ENCODE measurements around the gene NPEPPS.
"Not testable (repeated sequence)": the region's sequence is repeated elsewhere in the genome, so short reads cannot be mapped to it uniquely, and the experiment has no call there.

- TF ChIP-seq JUN (IDR thresholded peaks at IDR 0.05; ENCODE audit: borderline replicate concordance, insufficient read depth, insufficient read length, low read depth); CTCF (IDR thresholded peaks at IDR 0.05; ENCODE audit: extremely low read depth in 1 of 2, insufficient read depth in 1 of 2, low read depth in 1 of 2, low read length in 2 of 2); MYC (IDR thresholded peaks at IDR 0.05; ENCODE audit: low read depth, low read length); MAX (IDR thresholded peaks at IDR 0.05; ENCODE audit: insufficient read depth, insufficient read length); POLR2A (IDR thresholded peaks at IDR 0.05; ENCODE audit: low read depth, low read length); POLR2AphosphoS5 (IDR thresholded peaks at IDR 0.05; ENCODE audit: insufficient read depth, low read depth, low read length); EZH2 (IDR thresholded peaks at IDR 0.05; ENCODE audit: borderline replicate concordance, low read depth, low read length, severe bottlenecking); FOS (IDR thresholded peaks at IDR 0.05; ENCODE audit: borderline replicate concordance, insufficient read depth, low read length); GATA2 (IDR thresholded peaks at IDR 0.05; ENCODE audit: insufficient read depth, insufficient read length, low read depth, low read length): not testable (repeated sequence)
Observed at GRCh38 chr17:47572561-47572960, 41.7 kb downstream of the NPEPPS start.

All from endothelial cell of umbilical vein (primary cell).